GM18861 (cell line): ENCODE results near the gene KIR2DL1.
"Not testable (repeated sequence)": the region's sequence is repeated elsewhere in the genome, so short reads cannot be mapped to it uniquely, and the experiment has no call there.

Experiments used
- ATAC-seq: cut with Tn5 transposase; IDR thresholded peaks from one replicate; pipeline ENCODE4 v1.9.1; 2021; ENCODE audit not compliant: unreplicated experiment

KIR2DL1 gene

GRCh38 chr19:54817670-54818536, 48.3 kb downstream of the KIR2DL1 start:
- no peak for ATAC-seq

- ATAC-seq = not testable (repeated sequence)
Observed at GRCh38 chr19:54824416-54824815, 54.8 kb downstream of the KIR2DL1 start.

GRCh38 chr19:54825326-54825725, 55.7 kb downstream of the KIR2DL1 start:
- ATAC-seq = not testable (repeated sequence)

- not testable (repeated sequence) for ATAC-seq
Observed at GRCh38 chr19:54828064-54828463, 58.5 kb downstream of the KIR2DL1 start.

GRCh38 chr19:54832496-54832895, 62.9 kb downstream of the KIR2DL1 start, which contains the start of gene KIR2DS4:
Gene KIR2DS4, plus strand, starts transcription at chr19:54832676.
- not testable (repeated sequence) for ATAC-seq
